NT2/D1 (cell line): ENCODE measurements around the gene HSH2D.

Experiments
- YY1 ChIP-seq: IDR thresholded peaks from 2 replicates; pipeline ENCODE4 v1.6.1; 2011; ENCODE audit not compliant: insufficient read length, insufficient read depth
- ZNF274 ChIP-seq: IDR thresholded peaks from 2 replicates; pipeline ENCODE4 v1.6.1; 2011; ENCODE audit warnings: mild to moderate bottlenecking, low read depth, low read length

GRCh38 chr19:16113727-16114126, 29.8 kb upstream of the HSH2D start:
- no peak for TF ChIP-seq YY1
- no peak for TF ChIP-seq ZNF274
